Upper lobe of left lung (tissue), 4 donors: Measurements from ENCODE around the gene SYNM.

ENCODE experiments used
- CTCF ChIP-seq, 6 experiments: fragments of 450-650 bp in 4 of 6; fragments of 200-600 bp in 2 of 6; sonication (generic) in 2 of 6; IDR thresholded peaks; one replicate each; pipeline ENCODE4 v1.5.1; 2016 to 2019; ENCODE audit warnings: antibody characterized with exemption in 6 of 6
- POLR2AphosphoS5 ChIP-seq, 2 donors: sonication (generic); formaldehyde crosslinking; IDR thresholded peaks; one replicate each; pipeline ENCODE4 v1.5.1; 2017; ENCODE audit warnings: antibody characterized with exemption in 2 of 2

GRCh38 chr15:99168601-99169580 lies 64.0 kb downstream of the SYNM start:
- no peak for TF ChIP-seq POLR2AphosphoS5 (IDR thresholded peaks at IDR 0.05)
- TF ChIP-seq CTCF (IDR thresholded peaks at IDR 0.05) = no peak
